ENCODE results near the gene DCHS2.

DCHS2 gene

GRCh38 chr4:154376486-154376885, 115.1 kb downstream of the DCHS2 start:
- DNase-seq (ENCODE audit: low spot score): no peak

GRCh38 chr4:154368060-154368459, 123.5 kb downstream of the DCHS2 start:
- no peak for DNase-seq (ENCODE audit: low spot score)

GRCh38 chr4:154367659-154368058, 123.9 kb downstream of the DCHS2 start:
- no peak for DNase-seq (ENCODE audit: low spot score)

GRCh38 chr4:154366956-154367355, 124.6 kb downstream of the DCHS2 start:
- DNase-seq (ENCODE audit: low spot score): no peak

GRCh38 chr4:154364066-154364845, 127.3 kb downstream of the DCHS2 start:
- no peak for DNase-seq (ENCODE audit: low spot score)

- DNase-seq (ENCODE audit: low spot score): no peak
Observed at GRCh38 chr4:154361450-154361849, 130.1 kb downstream of the DCHS2 start.

GRCh38 chr4:154360491-154360890, 131.1 kb downstream of the DCHS2 start:
- DNase-seq (ENCODE audit: low spot score): no peak

GRCh38 chr4:154354883-154355282, 136.7 kb downstream of the DCHS2 start:
- DNase-seq (ENCODE audit: low spot score): no peak

- DNase-seq (ENCODE audit: low spot score): peak; percentile 4
Observed at GRCh38 chr4:154349829-154350228, 141.8 kb downstream of the DCHS2 start.

- no peak for DNase-seq (ENCODE audit: low spot score)
Observed at GRCh38 chr4:154348657-154349056, 142.9 kb downstream of the DCHS2 start.

- DNase-seq (ENCODE audit: low spot score): no peak
Observed at GRCh38 chr4:154345359-154345758, 146.2 kb downstream of the DCHS2 start.

GRCh38 chr4:154344686-154345085, 146.9 kb downstream of the DCHS2 start:
- no peak for DNase-seq (ENCODE audit: low spot score)

- DNase-seq (ENCODE audit: low spot score): no peak
Observed at GRCh38 chr4:154343651-154344050, 147.9 kb downstream of the DCHS2 start.

- DNase-seq (ENCODE audit: low spot score): no peak
Observed at GRCh38 chr4:154341448-154341847, 150.2 kb downstream of the DCHS2 start.

GRCh38 chr4:154335588-154335987, 156.0 kb downstream of the DCHS2 start:
- no peak for DNase-seq (ENCODE audit: low spot score)

- peak; percentile 37 for DNase-seq (ENCODE audit: low spot score)
Observed at GRCh38 chr4:154332681-154333421, 158.7 kb downstream of the DCHS2 start.

- DNase-seq (ENCODE audit: low spot score): no peak
Observed at GRCh38 chr4:154329939-154330338, 161.7 kb downstream of the DCHS2 start.

GRCh38 chr4:154329268-154329868, 162.2 kb downstream of the DCHS2 start:
- no peak for DNase-seq (ENCODE audit: low spot score)

GRCh38 chr4:154328030-154328429, 163.6 kb downstream of the DCHS2 start:
- no peak for DNase-seq (ENCODE audit: low spot score)

- no peak for DNase-seq (ENCODE audit: low spot score)
Observed at GRCh38 chr4:154320521-154320920, 171.1 kb downstream of the DCHS2 start.

- DNase-seq (ENCODE audit: low spot score): no peak
Observed at GRCh38 chr4:154319736-154320135, 171.9 kb downstream of the DCHS2 start.

GRCh38 chr4:154317201-154317999, 174.2 kb downstream of the DCHS2 start:
- DNase-seq (ENCODE audit: low spot score): no peak

Measured in germinal center (tissue), 1 donor.